ENCODE data around the gene CDH10.

Gene CDH10

GRCh38 chr5:24525414-24525813 lies 119.4 kb downstream of the CDH10 start:
- no peak overlapping the region for H3K27ac ChIP-seq
- no peak for TF ChIP-seq CTCF (conservative IDR thresholded peaks at IDR 0.05)

- H3K27ac ChIP-seq = no peak overlapping the region
- TF ChIP-seq CTCF (conservative IDR thresholded peaks at IDR 0.05) = no peak
Observed at GRCh38 chr5:24512423-24512822, 132.4 kb downstream of the CDH10 start.

DNA sequence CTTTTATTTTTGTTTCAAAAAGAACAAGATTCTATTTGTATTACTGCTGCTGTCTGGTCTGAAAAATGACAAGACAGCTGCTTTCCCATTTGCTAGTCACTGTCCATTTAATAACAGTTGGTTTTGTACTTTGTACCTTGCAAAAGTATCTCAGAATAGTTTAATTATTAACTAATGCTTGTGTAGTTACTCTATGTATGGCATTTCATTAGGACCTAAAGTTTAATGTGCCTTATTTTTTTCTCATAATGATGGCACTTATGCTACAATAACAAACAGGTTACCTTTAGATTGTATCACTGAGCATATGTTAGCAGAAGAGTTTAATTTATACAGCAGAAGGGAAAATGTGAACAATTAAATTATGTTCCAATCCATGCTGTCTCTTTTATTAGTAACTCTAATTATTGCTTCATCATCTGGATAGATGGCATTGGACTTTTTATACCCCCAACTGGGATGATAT lies 134.2 kb downstream of the CDH10 start:
- peak overlapping the region; percentile 33 for H3K27ac ChIP-seq
- TF ChIP-seq CTCF (conservative IDR thresholded peaks at IDR 0.05) = no peak

DNA sequence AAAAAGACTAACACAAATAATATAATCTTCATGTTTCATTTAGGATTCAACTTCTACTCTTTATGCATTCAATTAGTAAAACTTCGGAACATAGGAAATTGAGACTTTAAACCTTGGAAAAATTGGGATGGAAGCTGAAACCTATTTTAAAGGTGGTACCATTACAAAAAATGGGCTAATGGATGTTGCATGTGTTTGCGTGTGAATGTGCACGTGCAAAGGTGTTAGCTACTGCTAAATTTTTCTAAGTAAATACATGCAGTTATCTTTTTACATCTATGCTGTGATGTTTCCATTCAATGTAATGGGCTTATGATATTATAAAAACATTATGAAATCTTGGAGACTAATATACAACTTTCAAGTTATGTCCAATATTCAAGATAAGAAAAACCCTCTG lies 134.8 kb downstream of the CDH10 start:
- H3K27ac ChIP-seq = peak overlapping the region; percentile 33; the same call in 1 of the 2 replicates
- TF ChIP-seq CTCF (conservative IDR thresholded peaks at IDR 0.05) = no peak

DNA sequence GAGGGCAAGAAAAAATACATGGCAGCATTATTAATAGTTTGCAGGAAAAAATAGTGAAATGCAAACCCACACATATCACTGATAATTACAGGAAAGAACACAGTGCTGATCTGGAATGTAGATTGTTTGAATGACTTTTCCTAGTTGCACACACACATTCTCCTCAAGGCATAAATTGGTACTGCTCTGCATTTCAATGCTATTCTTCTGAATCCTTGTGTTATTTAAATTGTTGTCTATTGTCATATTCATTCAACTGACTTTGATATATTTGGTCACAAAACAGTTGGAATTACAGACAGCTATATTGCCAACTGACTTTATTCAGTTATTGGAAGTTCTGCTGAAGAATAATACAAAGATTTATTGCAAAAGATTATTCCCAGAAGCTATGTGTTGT lies 139.5 kb downstream of the CDH10 start:
- H3K27ac ChIP-seq = no peak overlapping the region
- TF ChIP-seq CTCF (conservative IDR thresholded peaks at IDR 0.05) = no peak

- no peak for TF ChIP-seq CTCF (conservative IDR thresholded peaks at IDR 0.05)
- H3K27ac ChIP-seq = no peak overlapping the region
Observed at GRCh38 chr5:24497591-24498157, 147.1 kb downstream of the CDH10 start.

DNA sequence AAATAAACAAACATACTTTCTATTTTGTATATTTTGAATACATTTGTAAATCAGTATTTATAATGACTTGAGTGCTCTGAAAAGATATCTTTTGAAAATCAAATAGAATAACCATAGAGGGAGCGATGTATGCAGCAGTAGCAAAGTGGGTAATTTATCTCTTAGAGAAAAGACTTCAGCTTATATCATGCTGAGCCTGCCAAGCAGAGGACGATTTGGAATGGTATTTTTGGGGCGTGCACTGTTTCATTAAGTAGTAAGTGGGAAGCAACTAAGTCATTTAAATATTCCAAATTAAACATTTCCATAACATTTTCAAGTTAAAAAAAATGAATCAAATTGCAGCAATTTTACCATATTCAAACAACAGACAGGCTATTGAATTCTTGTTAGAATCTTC lies 147.6 kb downstream of the CDH10 start:
- TF ChIP-seq CTCF (conservative IDR thresholded peaks at IDR 0.05) = no peak
- no peak overlapping the region for H3K27ac ChIP-seq

Data from VCaP (cell line).